HL-60 (cell line): ENCODE data around the gene SMAD4.

ENCODE experiments used
- TF ChIP-seq, protein P1 (sequence below): IDR thresholded peaks from one replicate; pipeline ENCODE4 v1.5.1; 2011; ENCODE audit warnings: low read length, control low read depth, inconsistent platforms; ENCODE audit not compliant: insufficient read depth
- TF ChIP-seq, protein P2 (sequence below): IDR thresholded peaks from 2 replicates; pipeline ENCODE4 v1.6.1; 2012; ENCODE audit warnings: low read depth; ENCODE audit not compliant: insufficient replicate concordance

DNA sequence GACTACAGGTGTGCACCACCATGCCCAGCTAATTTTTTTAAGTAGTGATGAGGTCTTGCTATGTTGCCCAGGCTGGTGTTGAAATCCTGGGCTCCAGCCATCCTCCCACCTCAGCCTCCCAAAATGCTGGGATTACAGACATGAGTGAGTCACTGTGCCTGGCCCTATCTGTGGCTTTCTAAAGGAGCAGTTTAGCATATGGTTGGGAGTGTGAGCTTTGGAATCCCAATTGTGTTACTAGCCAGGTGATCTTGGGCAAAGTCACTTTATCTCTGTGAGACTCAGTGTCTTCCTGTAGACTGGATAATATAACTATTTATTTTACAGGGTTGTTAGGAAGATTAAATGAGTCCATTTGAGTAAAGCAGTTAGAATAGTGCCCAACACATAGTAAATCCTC lies 19.8 kb upstream of the SMAD4 start:
- TF ChIP-seq, protein P1, sequence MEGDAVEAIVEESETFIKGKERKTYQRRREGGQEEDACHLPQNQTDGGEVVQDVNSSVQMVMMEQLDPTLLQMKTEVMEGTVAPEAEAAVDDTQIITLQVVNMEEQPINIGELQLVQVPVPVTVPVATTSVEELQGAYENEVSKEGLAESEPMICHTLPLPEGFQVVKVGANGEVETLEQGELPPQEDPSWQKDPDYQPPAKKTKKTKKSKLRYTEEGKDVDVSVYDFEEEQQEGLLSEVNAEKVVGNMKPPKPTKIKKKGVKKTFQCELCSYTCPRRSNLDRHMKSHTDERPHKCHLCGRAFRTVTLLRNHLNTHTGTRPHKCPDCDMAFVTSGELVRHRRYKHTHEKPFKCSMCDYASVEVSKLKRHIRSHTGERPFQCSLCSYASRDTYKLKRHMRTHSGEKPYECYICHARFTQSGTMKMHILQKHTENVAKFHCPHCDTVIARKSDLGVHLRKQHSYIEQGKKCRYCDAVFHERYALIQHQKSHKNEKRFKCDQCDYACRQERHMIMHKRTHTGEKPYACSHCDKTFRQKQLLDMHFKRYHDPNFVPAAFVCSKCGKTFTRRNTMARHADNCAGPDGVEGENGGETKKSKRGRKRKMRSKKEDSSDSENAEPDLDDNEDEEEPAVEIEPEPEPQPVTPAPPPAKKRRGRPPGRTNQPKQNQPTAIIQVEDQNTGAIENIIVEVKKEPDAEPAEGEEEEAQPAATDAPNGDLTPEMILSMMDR, result no peak
- TF ChIP-seq, protein P2, sequence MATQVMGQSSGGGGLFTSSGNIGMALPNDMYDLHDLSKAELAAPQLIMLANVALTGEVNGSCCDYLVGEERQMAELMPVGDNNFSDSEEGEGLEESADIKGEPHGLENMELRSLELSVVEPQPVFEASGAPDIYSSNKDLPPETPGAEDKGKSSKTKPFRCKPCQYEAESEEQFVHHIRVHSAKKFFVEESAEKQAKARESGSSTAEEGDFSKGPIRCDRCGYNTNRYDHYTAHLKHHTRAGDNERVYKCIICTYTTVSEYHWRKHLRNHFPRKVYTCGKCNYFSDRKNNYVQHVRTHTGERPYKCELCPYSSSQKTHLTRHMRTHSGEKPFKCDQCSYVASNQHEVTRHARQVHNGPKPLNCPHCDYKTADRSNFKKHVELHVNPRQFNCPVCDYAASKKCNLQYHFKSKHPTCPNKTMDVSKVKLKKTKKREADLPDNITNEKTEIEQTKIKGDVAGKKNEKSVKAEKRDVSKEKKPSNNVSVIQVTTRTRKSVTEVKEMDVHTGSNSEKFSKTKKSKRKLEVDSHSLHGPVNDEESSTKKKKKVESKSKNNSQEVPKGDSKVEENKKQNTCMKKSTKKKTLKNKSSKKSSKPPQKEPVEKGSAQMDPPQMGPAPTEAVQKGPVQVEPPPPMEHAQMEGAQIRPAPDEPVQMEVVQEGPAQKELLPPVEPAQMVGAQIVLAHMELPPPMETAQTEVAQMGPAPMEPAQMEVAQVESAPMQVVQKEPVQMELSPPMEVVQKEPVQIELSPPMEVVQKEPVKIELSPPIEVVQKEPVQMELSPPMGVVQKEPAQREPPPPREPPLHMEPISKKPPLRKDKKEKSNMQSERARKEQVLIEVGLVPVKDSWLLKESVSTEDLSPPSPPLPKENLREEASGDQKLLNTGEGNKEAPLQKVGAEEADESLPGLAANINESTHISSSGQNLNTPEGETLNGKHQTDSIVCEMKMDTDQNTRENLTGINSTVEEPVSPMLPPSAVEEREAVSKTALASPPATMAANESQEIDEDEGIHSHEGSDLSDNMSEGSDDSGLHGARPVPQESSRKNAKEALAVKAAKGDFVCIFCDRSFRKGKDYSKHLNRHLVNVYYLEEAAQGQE, result no peak
